Gastrocnemius medialis (tissue), 4 donors: ENCODE measurements around the gene MYO1B.

Source experiments
- CTCF ChIP-seq, 5 experiments: fragments of 450-650 bp in 3 of 5; fragments of 200-600 bp in 2 of 5; sonication (generic) in 2 of 5; IDR thresholded peaks in 4 of 5; conservative IDR thresholded peaks in 1 of 5; 1 replicate in 4 of 5; 2 replicates in 1 of 5; pipeline ENCODE4 v1.5.1; 2016 to 2019; ENCODE audit warnings: antibody characterized with exemption in 5 of 5, mild to moderate bottlenecking in 3 of 5, moderate library complexity in 3 of 5
- POLR2A ChIP-seq, 2 donors: fragments of 450-650 bp; IDR thresholded peaks; one replicate each; pipeline ENCODE4 v1.6.1; 2017; ENCODE audit warnings: antibody characterized with exemption in 2 of 2, mild to moderate bottlenecking in 2 of 2, moderate library complexity in 2 of 2

DNA sequence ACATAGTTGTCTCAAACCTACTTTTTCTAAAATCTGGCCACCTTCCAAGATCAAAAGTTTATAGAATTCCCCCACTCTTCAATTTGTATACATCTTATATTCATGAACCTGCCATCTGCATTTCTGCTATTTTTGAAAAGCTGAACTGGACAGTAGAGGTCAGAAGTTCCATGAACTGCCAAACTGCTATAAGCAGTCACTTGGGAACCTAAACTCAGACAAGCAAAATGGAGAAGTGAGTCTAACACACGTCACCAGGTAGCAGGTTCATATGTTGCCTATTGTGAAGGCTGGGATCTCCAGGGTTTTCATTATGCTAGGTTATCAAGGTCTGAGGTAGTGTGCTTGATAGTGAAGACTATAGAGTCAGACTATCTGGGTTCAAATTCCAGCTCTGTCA, 2.0 kb upstream of the MYO1B start:
- TF ChIP-seq POLR2A (IDR thresholded peaks at IDR 0.05) = no peak
- TF ChIP-seq CTCF (IDR thresholded peaks at IDR 0.05 in 4 of 5, conservative IDR thresholded peaks at IDR 0.05 in 1 of 5) = no peak
